Neural cell (in vitro differentiated cells): ENCODE results near the gene TECTB.

Experiments used
- EP300 ChIP-seq: fragments of 450-650 bp; conservative IDR thresholded peaks from 2 replicates; pipeline ENCODE4 v1.6.1; 2014; ENCODE audit warnings: antibody characterized with exemption, mild to moderate bottlenecking, moderate library complexity; ENCODE audit not compliant: poor library complexity, severe bottlenecking
- EZH2 ChIP-seq: fragments of 200-600, 300-800 bp; shearing (Covaris generic), sonication (generic); IDR thresholded peaks from 2 replicates; pipeline ENCODE4 v1.6.1; 2014; ENCODE audit warnings: antibody characterized with exemption, low read length, borderline replicate concordance, mild to moderate bottlenecking; ENCODE audit not compliant: insufficient read depth, poor library complexity, severe bottlenecking
- RAD21 ChIP-seq: fragments of 450-650 bp; conservative IDR thresholded peaks from 2 replicates; pipeline ENCODE4 v1.6.1; 2014; ENCODE audit warnings: antibody characterized with exemption, mild to moderate bottlenecking, moderate library complexity
- SMC3 ChIP-seq: fragments of 450-650 bp; conservative IDR thresholded peaks from 2 replicates; pipeline ENCODE4 v1.6.1; 2014; ENCODE audit warnings: antibody characterized with exemption, mild to moderate bottlenecking, moderate library complexity; ENCODE audit not compliant: poor library complexity
- TAF1 ChIP-seq: IDR thresholded peaks from 2 replicates; pipeline ENCODE4 v1.6.1; 2012; ENCODE audit warnings: low read depth
- TF ChIP-seq, protein P1 (sequence below): fragments of 450-650 bp; IDR thresholded peaks from 2 replicates; pipeline ENCODE4 v1.5.1; 2014; ENCODE audit warnings: antibody characterized with exemption, mild to moderate bottlenecking, moderate library complexity; ENCODE audit not compliant: poor library complexity, severe bottlenecking
- TF ChIP-seq, protein P2 (sequence below): IDR thresholded peaks from 2 replicates; pipeline ENCODE4 v1.6.1; 2012; ENCODE audit warnings: borderline replicate concordance

DNA sequence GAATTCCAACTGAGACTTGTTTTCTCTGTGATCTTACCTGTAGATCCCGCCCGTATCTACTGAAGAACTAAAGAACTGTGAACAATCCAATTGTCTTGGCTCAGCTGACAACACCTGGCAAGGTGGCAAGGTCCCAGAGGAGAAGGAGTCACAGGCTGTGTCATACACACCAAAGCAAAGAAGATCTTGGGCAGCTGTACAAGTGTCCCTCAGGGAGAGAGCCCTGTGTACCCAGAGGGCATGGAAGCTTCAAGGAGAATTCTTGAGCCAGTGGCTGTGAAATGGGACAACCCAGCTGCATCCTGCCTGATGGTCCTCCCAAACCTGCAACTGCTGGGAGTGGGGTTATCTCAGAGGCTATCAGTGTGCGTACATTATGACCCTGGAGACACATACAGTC lies 46.7 kb upstream of the TECTB start:
- no peak for TF ChIP-seq SMC3
- TF ChIP-seq, protein P1, sequence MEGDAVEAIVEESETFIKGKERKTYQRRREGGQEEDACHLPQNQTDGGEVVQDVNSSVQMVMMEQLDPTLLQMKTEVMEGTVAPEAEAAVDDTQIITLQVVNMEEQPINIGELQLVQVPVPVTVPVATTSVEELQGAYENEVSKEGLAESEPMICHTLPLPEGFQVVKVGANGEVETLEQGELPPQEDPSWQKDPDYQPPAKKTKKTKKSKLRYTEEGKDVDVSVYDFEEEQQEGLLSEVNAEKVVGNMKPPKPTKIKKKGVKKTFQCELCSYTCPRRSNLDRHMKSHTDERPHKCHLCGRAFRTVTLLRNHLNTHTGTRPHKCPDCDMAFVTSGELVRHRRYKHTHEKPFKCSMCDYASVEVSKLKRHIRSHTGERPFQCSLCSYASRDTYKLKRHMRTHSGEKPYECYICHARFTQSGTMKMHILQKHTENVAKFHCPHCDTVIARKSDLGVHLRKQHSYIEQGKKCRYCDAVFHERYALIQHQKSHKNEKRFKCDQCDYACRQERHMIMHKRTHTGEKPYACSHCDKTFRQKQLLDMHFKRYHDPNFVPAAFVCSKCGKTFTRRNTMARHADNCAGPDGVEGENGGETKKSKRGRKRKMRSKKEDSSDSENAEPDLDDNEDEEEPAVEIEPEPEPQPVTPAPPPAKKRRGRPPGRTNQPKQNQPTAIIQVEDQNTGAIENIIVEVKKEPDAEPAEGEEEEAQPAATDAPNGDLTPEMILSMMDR = no peak
- TF ChIP-seq EZH2 = no peak
- no peak for TF ChIP-seq TAF1
- TF ChIP-seq EP300 = no peak
- TF ChIP-seq RAD21 = no peak
- TF ChIP-seq, protein P2, sequence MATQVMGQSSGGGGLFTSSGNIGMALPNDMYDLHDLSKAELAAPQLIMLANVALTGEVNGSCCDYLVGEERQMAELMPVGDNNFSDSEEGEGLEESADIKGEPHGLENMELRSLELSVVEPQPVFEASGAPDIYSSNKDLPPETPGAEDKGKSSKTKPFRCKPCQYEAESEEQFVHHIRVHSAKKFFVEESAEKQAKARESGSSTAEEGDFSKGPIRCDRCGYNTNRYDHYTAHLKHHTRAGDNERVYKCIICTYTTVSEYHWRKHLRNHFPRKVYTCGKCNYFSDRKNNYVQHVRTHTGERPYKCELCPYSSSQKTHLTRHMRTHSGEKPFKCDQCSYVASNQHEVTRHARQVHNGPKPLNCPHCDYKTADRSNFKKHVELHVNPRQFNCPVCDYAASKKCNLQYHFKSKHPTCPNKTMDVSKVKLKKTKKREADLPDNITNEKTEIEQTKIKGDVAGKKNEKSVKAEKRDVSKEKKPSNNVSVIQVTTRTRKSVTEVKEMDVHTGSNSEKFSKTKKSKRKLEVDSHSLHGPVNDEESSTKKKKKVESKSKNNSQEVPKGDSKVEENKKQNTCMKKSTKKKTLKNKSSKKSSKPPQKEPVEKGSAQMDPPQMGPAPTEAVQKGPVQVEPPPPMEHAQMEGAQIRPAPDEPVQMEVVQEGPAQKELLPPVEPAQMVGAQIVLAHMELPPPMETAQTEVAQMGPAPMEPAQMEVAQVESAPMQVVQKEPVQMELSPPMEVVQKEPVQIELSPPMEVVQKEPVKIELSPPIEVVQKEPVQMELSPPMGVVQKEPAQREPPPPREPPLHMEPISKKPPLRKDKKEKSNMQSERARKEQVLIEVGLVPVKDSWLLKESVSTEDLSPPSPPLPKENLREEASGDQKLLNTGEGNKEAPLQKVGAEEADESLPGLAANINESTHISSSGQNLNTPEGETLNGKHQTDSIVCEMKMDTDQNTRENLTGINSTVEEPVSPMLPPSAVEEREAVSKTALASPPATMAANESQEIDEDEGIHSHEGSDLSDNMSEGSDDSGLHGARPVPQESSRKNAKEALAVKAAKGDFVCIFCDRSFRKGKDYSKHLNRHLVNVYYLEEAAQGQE = no peak
